Colonic mucosa (tissue), 4 donors: ENCODE measurements around the gene TBC1D21. TPM values are rescaled to one million over a fixed set of nuclear protein-coding genes. Genes with fewer than 3 reads are reported as not detected.

Source experiments
- DNase-seq: peaks from one replicate; pipeline ENCODE4 v3.0.0-alpha.2; 2020
- H3K27ac ChIP-seq: fragments of 200-600 bp; one replicate; pipeline ENCODE4 v1.8.0; 2021
- H3K27me3 ChIP-seq: fragments of 200-600 bp; one replicate; pipeline ENCODE4 v1.8.0; 2021
- H3K36me3 ChIP-seq: fragments of 200-600 bp; one replicate; pipeline ENCODE4 v1.8.0; 2021
- H3K4me1 ChIP-seq: fragments of 200-600 bp; one replicate; pipeline ENCODE4 v1.8.0; 2021; ENCODE audit warnings: mild to moderate bottlenecking
- H3K4me3 ChIP-seq: fragments of 200-600 bp; one replicate; pipeline ENCODE4 v1.8.0; 2021
- H3K9ac ChIP-seq, 2 donors: one replicate each; pipeline ENCODE4 v1.7.0; 2013; ENCODE audit warnings: control low read depth in 2 of 2, low read depth in 2 of 2, low read length in 2 of 2
- H3K9me3 ChIP-seq: fragments of 200-600 bp; one replicate; pipeline ENCODE4 v1.8.0; 2021
- intact Hi-C: fragments of 100-400 bp; cut with DNase I; formaldehyde crosslinking; loops from one replicate; pipeline ENCODE4 v1.14.1; 2022
- total RNA-seq, 2 donors: library from RNA; stranded (reverse); fragmentation: NEBNext Ultra II Directional in 1 of 2; extraction: Animal tissue kit (Norgen Biotek cat#: 25700) in 1 of 2; gene quantifications; one replicate each; pipeline ENCODE4 v1.2.1, GENCODE V29; 2021
- TF ChIP-seq, protein P1 (sequence below): fragments of 200-600 bp; IDR thresholded peaks from one replicate; pipeline ENCODE4 v1.8.0; 2022; ENCODE audit warnings: antibody characterized with exemption, mild to moderate bottlenecking
- donor health status: healthy.
- donor health status: DM: no; HTN: no; CAD: no.
- donor health status: DM: no; HTN: no; CAD: no.

TBC1D21 gene
- total RNA-seq, 2 donors from 2014 or later, result not detected

- intact Hi-C loops, result no loop called here
- Histone ChIP-seq H3K4me1 (no peaks in the 10 kb centered on the region), H3K9me3 (no peaks in the 10 kb centered on the region), H3K9ac (no peak overlapping the region), H3K36me3 (no peaks in the 10 kb centered on the region), H3K4me3 (no peak overlapping the region), H3K27ac (no peak overlapping the region), H3K27me3 (no peaks in the 10 kb centered on the region)
- DNase-seq, result no peak
- TF ChIP-seq, protein P1, sequence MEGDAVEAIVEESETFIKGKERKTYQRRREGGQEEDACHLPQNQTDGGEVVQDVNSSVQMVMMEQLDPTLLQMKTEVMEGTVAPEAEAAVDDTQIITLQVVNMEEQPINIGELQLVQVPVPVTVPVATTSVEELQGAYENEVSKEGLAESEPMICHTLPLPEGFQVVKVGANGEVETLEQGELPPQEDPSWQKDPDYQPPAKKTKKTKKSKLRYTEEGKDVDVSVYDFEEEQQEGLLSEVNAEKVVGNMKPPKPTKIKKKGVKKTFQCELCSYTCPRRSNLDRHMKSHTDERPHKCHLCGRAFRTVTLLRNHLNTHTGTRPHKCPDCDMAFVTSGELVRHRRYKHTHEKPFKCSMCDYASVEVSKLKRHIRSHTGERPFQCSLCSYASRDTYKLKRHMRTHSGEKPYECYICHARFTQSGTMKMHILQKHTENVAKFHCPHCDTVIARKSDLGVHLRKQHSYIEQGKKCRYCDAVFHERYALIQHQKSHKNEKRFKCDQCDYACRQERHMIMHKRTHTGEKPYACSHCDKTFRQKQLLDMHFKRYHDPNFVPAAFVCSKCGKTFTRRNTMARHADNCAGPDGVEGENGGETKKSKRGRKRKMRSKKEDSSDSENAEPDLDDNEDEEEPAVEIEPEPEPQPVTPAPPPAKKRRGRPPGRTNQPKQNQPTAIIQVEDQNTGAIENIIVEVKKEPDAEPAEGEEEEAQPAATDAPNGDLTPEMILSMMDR, result no peak
Observed at GRCh38 chr15:73889762-73890124, 16.4 kb downstream of the TBC1D21 start.

GRCh38 chr15:73891328-73892315 lies 18.3 kb downstream of the TBC1D21 start:
- intact Hi-C loops, result no loop called here
- Histone ChIP-seq H3K27ac (no peak overlapping the region), H3K4me3 (no peak overlapping the region), H3K9me3 (no peaks in the 10 kb centered on the region), H3K4me1 (no peaks in the 10 kb centered on the region), H3K36me3 (no peaks in the 10 kb centered on the region), H3K27me3 (no peaks in the 10 kb centered on the region), H3K9ac (no peak overlapping the region)
- TF ChIP-seq, protein P1, result no peak
- no peak for DNase-seq

GRCh38 chr15:73892446-73893226 lies 19.3 kb downstream of the TBC1D21 start:
- no peak overlapping the region for H3K4me3 ChIP-seq
- H3K27me3 ChIP-seq, result no peaks in the 10 kb centered on the region
- H3K9ac ChIP-seq, result no peak overlapping the region
- no peak for DNase-seq
- TF ChIP-seq, protein P1, result no peak
- no peak overlapping the region for H3K27ac ChIP-seq
- no peaks in the 10 kb centered on the region for H3K4me1 ChIP-seq
- no peaks in the 10 kb centered on the region for H3K9me3 ChIP-seq
- intact Hi-C loops, result no loop called here
- no peaks in the 10 kb centered on the region for H3K36me3 ChIP-seq

DNA sequence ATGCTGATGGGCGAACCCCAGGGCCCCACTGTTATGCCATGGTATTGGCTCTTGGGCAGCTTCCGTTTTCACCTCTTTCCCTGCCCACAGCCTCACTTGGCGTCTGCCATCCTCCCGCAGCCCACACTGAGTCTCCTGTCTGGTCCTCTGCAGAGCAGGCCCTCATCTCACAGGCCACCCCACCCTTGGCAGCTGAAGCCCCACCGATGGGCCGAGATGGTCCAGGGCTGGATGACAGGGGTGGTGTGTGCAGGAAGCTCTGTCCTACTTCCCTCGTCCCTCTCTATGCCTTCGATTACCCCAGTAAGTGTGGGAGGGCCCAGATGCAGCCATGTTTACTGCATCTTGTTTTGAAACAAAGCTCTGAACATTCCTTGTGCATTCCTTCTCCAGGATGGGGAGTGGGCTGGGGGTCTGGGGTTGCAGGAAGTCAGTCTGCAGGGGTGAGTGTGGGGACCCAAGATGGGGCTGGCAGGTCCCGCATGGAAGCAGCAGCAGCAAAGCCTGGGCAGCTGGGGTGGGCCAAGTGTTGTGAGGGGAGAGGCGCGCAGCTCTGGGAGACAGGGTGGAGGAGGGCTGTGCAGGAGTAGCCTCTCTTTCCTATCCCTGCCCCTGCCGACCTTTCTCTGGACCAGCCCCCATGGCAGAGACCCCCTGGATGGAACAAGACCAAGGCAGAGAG lies 20.9 kb downstream of the TBC1D21 start:
- H3K9me3 ChIP-seq, result no peaks in the 10 kb centered on the region
- H3K27me3 ChIP-seq, result no peaks in the 10 kb centered on the region
- no peaks in the 10 kb centered on the region for H3K4me1 ChIP-seq
- TF ChIP-seq, protein P1, result no peak
- DNase-seq, result no peak
- intact Hi-C loops, result no loop called here
- no peak overlapping the region for H3K27ac ChIP-seq
- no peak overlapping the region for H3K9ac ChIP-seq
- no peak overlapping the region for H3K4me3 ChIP-seq
- H3K36me3 ChIP-seq, result no peaks in the 10 kb centered on the region
